Breast epithelium (tissue), 3 donors: ENCODE measurements around the gene FRMD4A.

ENCODE experiments used
- CTCF ChIP-seq, 3 donors: fragments of 450-650 bp; IDR thresholded peaks; one replicate each; pipeline ENCODE4 v1.5.1; 2016 to 2017; ENCODE audit warnings: antibody characterized with exemption in 3 of 3, mild to moderate bottlenecking in 3 of 3, moderate library complexity in 3 of 3
- POLR2A ChIP-seq: fragments of 450-650 bp; IDR thresholded peaks from one replicate; pipeline ENCODE4 v1.6.1; 2016; ENCODE audit warnings: antibody characterized with exemption, mild to moderate bottlenecking, moderate library complexity
- POLR2AphosphoS5 ChIP-seq, 3 donors: sonication (generic); formaldehyde crosslinking; IDR thresholded peaks; one replicate each; pipeline ENCODE4 v1.6.1; 2017; ENCODE audit warnings: antibody characterized with exemption in 3 of 3

- TF ChIP-seq CTCF (IDR thresholded peaks at IDR 0.05) (no peak), POLR2A (no peak), POLR2AphosphoS5 (IDR thresholded peaks at IDR 0.05) (no peak)
Measured at GRCh38 chr10:13740461-13740860, 590.3 kb downstream of the FRMD4A start.
